Ovary (tissue), 9 donors: Measurements from ENCODE around the gene FMNL2. TPM values are rescaled to one million over a fixed set of nuclear protein-coding genes. Genes with fewer than 3 reads are reported as not detected.

ENCODE experiments used
- DNase-seq, 5 donors: peaks; one replicate each; pipeline ENCODE4 v3.0.0-alpha.2; 2019 to 2020
- H3K27ac ChIP-seq, 2 donors: fragments of 200-600 bp; one replicate each; pipeline versions ENCODE4 v1.5.1 to v1.8.0; 2019 to 2022
- H3K27me3 ChIP-seq: fragments of 200-600 bp; one replicate; pipeline ENCODE4 v1.8.0; 2022
- H3K36me3 ChIP-seq: fragments of 200-600 bp; sonication (generic); one replicate; pipeline ENCODE4 v1.5.1; 2019
- H3K4me1 ChIP-seq: one replicate; pipeline ENCODE4 v1.8.1; 2013; ENCODE audit warnings: mild to moderate bottlenecking, moderate library complexity; ENCODE audit not compliant: insufficient read depth
- H3K4me3 ChIP-seq: fragments of 200-600 bp; sonication (generic); one replicate; pipeline ENCODE4 v1.5.1; 2017
- H3K9me3 ChIP-seq, 2 donors: fragments of 200-600 bp in 1 of 2; sonication (generic) in 1 of 2; one replicate each; pipeline versions ENCODE4 v1.5.1 to v1.8.1; 2013 to 2019; ENCODE audit warnings: mild to moderate bottlenecking in 1 of 2, moderate library complexity in 1 of 2
- EP300 ChIP-seq: sonication (generic); formaldehyde crosslinking; IDR thresholded peaks from one replicate; pipeline ENCODE4 v1.6.1; 2017; ENCODE audit warnings: antibody characterized with exemption
- POLR2A ChIP-seq: fragments of 450-650 bp; IDR thresholded peaks from one replicate; pipeline ENCODE4 v1.6.1; 2017; ENCODE audit warnings: antibody characterized with exemption, mild to moderate bottlenecking, moderate library complexity
- WGBS, 3 donors: extraction: QIAGEN DNeasy Blood & Tissue Kit in 1 of 3; methylation state at CpG; one replicate each; pipeline versions ENCODE4 v1.1.5 to v1.1.7; 2013 to 2017; 5-methylcytosine and 5-hydroxymethylcytosine counted together
- intact Hi-C, 4 donors: fragments of 100-400 bp; cut with DNase I; formaldehyde crosslinking; loops; one replicate each; pipeline versions ENCODE4 v1.11.0 to v1.15.1; 2022 to 2023
- polyA plus RNA-seq, 2 donors: library from polyadenylated mRNA; stranded (reverse); fragments of 200-250 nt in 1 of 2; fragments of 350-450 nt in 1 of 2; fragmentation: Illumina TruSeq in 1 of 2; extraction: RNeasy Lipid Tissue Mini Kit (QIAGEN cat#74804) in 1 of 2; gene quantifications; one replicate each; pipeline ENCODE4 v1.2.3, GENCODE V29; 2013 to 2014
- total RNA-seq, 7 donors: library from RNA; depleted of rRNA in 2 of 7; stranded (reverse); fragments of >200 nt in 2 of 7; fragmentation: NEBNext Ultra II Directional in 3 of 7; extraction: Animal tissue kit (Norgen Biotek cat#: 25700) in 3 of 7; gene quantifications; one replicate each; pipeline versions ENCODE4 v1.1.0 to v1.2.4, GENCODE V29; 2016 to 2023
- TF ChIP-seq, protein P1 (sequence below), 3 donors: fragments of 450-650 bp in 2 of 3; fragments of 200-600 bp in 1 of 3; IDR thresholded peaks; one replicate each; pipeline versions ENCODE4 v1.5.1 to v1.8.0; 2016 to 2022; ENCODE audit warnings: antibody characterized with exemption in 3 of 3, mild to moderate bottlenecking in 1 of 3
- donor health status: DM: no; HTN: no; CAD: no; lungs with moderate emphysema.
- donor health status: DM: no; HTN: no; CAD: no.
- donor health status: Bipolar disorder and iron deficiency.
- donor health status: DM: yes; HTN: yes; CAD: no.
- donor health status: DM: no; HTN: no; CAD: no.
- donor health status: DM: yes; HTN: yes; CAD: no.

Gene FMNL2
- total and polyA plus RNA-seq, 9 donors = 30.3 to 89.1 (median 51.3) TPM

- Histone ChIP-seq H3K27me3 (no peaks in the 10 kb centered on the region), H3K4me3 (no peak overlapping the region), H3K4me1 (peaks cover 1% of the 10 kb centered on the region), H3K9me3 (no peaks in the 10 kb centered on the region), H3K27ac (no peak overlapping the region), H3K36me3 (no peaks in the 10 kb centered on the region)
- intact Hi-C loops = no loop called here
- DNase-seq = no peak
- TF ChIP-seq, protein P1, sequence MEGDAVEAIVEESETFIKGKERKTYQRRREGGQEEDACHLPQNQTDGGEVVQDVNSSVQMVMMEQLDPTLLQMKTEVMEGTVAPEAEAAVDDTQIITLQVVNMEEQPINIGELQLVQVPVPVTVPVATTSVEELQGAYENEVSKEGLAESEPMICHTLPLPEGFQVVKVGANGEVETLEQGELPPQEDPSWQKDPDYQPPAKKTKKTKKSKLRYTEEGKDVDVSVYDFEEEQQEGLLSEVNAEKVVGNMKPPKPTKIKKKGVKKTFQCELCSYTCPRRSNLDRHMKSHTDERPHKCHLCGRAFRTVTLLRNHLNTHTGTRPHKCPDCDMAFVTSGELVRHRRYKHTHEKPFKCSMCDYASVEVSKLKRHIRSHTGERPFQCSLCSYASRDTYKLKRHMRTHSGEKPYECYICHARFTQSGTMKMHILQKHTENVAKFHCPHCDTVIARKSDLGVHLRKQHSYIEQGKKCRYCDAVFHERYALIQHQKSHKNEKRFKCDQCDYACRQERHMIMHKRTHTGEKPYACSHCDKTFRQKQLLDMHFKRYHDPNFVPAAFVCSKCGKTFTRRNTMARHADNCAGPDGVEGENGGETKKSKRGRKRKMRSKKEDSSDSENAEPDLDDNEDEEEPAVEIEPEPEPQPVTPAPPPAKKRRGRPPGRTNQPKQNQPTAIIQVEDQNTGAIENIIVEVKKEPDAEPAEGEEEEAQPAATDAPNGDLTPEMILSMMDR (IDR thresholded peaks at IDR 0.05) = no peak
- no peak for TF ChIP-seq EP300
- no peak for TF ChIP-seq POLR2A
- WGBS, 3 donors = 11 to 33% (median 15%) methylated on average over 1 of the region's 1 CpG
These were observed 92.9 kb downstream of the FMNL2 start for GRCh38 chr2:152427902-152428301.

GRCh38 chr2:152428800-152429582 lies 94.0 kb downstream of the FMNL2 start:
- 65 to 71% (median 66%) methylated on average over 8 of the region's 8 CpGs for WGBS, 3 donors
- Histone ChIP-seq H3K27ac (no peak overlapping the region), H3K27me3 (no peaks in the 10 kb centered on the region), H3K4me1 (peaks cover 4% of the 10 kb centered on the region), H3K36me3 (no peaks in the 10 kb centered on the region), H3K4me3 (no peak overlapping the region), H3K9me3 (no peaks in the 10 kb centered on the region)
- intact Hi-C loops = no loop called here
- TF ChIP-seq, protein P1 (IDR thresholded peaks at IDR 0.05) = no peak
- TF ChIP-seq POLR2A (no peak), EP300 (no peak)
- no peak for DNase-seq

DNA sequence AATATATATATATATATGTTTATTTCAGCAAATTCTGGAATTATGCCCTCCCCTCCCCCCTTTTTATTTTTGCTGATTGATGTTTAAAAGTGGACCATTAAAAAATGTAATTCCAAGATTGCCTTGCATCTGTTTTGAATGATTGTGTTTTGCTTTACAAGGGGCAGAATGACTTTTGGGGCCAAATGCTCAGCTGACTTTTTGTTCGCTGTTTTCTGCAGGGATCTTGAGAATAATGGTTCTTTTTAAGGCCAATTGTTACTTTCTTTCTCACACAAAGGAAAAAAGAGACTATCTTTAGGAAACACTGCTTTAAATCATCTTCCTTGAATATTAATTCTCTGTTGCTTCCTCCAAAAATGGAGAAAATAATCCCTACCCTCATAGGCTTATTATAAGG lies 95.9 kb downstream of the FMNL2 start:
- no peak overlapping the region for H3K27ac ChIP-seq
- H3K4me1 ChIP-seq = peaks cover 6% of the 10 kb centered on the region
- WGBS, 3 donors = 47 to 58% (median 52%) methylated on average over 1 of the region's 1 CpG
- TF ChIP-seq POLR2A = no peak
- TF ChIP-seq, protein P1 (IDR thresholded peaks at IDR 0.05) = no peak
- no peak for TF ChIP-seq EP300
- H3K36me3 ChIP-seq = no peaks in the 10 kb centered on the region
- intact Hi-C loops = no loop called here
- H3K4me3 ChIP-seq = no peak overlapping the region
- no peaks in the 10 kb centered on the region for H3K27me3 ChIP-seq
- no peak for DNase-seq
- no peaks in the 10 kb centered on the region for H3K9me3 ChIP-seq

DNA sequence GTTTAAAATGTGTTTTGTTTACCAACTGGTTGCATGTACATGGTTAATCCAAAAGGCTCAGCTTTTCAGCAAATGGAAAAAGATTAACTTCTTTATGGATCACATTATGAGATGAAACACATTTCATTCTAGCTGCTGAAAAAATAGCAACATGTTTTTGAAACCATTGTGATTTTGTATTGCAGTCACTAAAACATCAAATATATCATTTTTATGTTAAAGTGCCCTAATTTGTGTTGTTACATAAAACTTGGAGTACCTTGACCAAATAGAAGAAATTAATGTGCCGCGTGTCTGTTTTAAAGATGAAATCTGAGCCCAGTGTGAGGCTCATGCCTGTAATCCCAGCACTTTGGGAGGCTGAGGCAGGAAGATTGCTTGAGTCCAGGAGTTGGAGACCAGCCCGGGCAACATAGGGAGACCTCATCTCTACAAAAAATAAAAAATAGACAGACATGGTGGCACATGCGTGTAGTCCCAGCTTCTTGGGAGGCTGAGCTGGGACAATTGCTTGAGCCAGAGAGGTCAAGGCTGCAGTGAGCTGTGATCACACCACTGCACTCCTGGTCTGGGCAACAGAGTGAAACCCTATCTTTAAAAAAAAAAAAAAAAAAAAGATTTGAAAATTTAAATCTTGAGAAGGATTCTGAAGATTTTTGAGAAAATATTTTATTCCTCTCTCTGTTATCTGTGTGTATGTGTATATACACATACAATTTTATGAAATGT lies 96.6 kb downstream of the FMNL2 start:
- Histone ChIP-seq H3K9me3 (no peaks in the 10 kb centered on the region), H3K27ac (no peak overlapping the region)
- DNase-seq = no peak

More for the DNA sequence above, 96.6 kb downstream of the FMNL2 start:
- H3K27me3 ChIP-seq = no peaks in the 10 kb centered on the region
- 76 to 88% (median 79%) methylated on average over 4 of the region's 4 CpGs for WGBS, 3 donors
- no peaks in the 10 kb centered on the region for H3K36me3 ChIP-seq
- H3K4me3 ChIP-seq = no peak overlapping the region
- intact Hi-C loops = no loop called here
- peaks cover 6% of the 10 kb centered on the region for H3K4me1 ChIP-seq
- TF ChIP-seq, protein P1 (IDR thresholded peaks at IDR 0.05) = no peak
- no peak for TF ChIP-seq EP300
- TF ChIP-seq POLR2A = no peak
